Liver (tissue), 3 donors: ENCODE results near the gene LDLRAD4.

Source experiments
- CTCF ChIP-seq: fragments of 150-350 bp; IDR thresholded peaks from 2 replicates; pipeline ENCODE4 v1.5.1; 2017; ENCODE audit warnings: improper control_type of control experiment, low read depth, low read length; ENCODE audit not compliant: missing input control
- JUND ChIP-seq, 2 donors: IDR thresholded peaks; 2 replicates each; pipeline ENCODE4 v1.6.1; 2016; ENCODE audit warnings: antibody characterized with exemption in 2 of 2
- MAX ChIP-seq: IDR thresholded peaks from 2 replicates; pipeline ENCODE4 v1.6.1; 2016; ENCODE audit warnings: antibody characterized with exemption
- RAD21 ChIP-seq, 2 donors: IDR thresholded peaks; 2 replicates each; pipeline ENCODE4 v1.6.1; 2016; ENCODE audit warnings: antibody characterized with exemption in 2 of 2, mild to moderate bottlenecking in 2 of 2
- REST ChIP-seq: IDR thresholded peaks from 2 replicates; pipeline ENCODE4 v1.6.1; 2016; ENCODE audit warnings: antibody characterized with exemption, mild to moderate bottlenecking
- YY1 ChIP-seq: IDR thresholded peaks from 2 replicates; pipeline ENCODE4 v1.6.1; 2016; ENCODE audit warnings: antibody characterized with exemption, mild to moderate bottlenecking
- ZBTB33 ChIP-seq: IDR thresholded peaks from 2 replicates; pipeline ENCODE4 v1.6.1; 2016; ENCODE audit warnings: antibody characterized with exemption
- donor health status: healthy.
- donor health status: healthy.

- TF ChIP-seq CTCF (no peak), ZBTB33 (no peak), MAX (no peak), JUND (IDR thresholded peaks at IDR 0.05) (no peak), REST (no peak), RAD21 (IDR thresholded peaks at IDR 0.05) (no peak), YY1 (no peak)
Measured at GRCh38 chr18:13401826-13402225, 183.3 kb downstream of the LDLRAD4 start.
